Fibroblast of mammary gland (primary cell): ENCODE results near the gene TPSG1.

Experiments used
- DNase-seq: peaks from one replicate; pipeline ENCODE4 v3.0.0-alpha.2; 2010; ENCODE audit warnings: low read depth
- H3K4me3 ChIP-seq: 2 replicates; pipeline ENCODE4 v1.5.1; 2011; ENCODE audit warnings: low read depth, mild to moderate bottlenecking, low read length, moderate library complexity; ENCODE audit not compliant: control insufficient read depth
- CTCF ChIP-seq: conservative IDR thresholded peaks from 2 replicates; pipeline ENCODE4 v1.5.1; 2011; ENCODE audit warnings: low read depth, low read length, inconsistent platforms; ENCODE audit not compliant: control insufficient read depth, insufficient read depth

Gene TPSG1

GRCh38 chr16:1215574-1216295 lies 9.3 kb downstream of the TPSG1 start:
- no peak for TF ChIP-seq CTCF
- no peak overlapping the region for H3K4me3 ChIP-seq
- no peak for DNase-seq

DNA sequence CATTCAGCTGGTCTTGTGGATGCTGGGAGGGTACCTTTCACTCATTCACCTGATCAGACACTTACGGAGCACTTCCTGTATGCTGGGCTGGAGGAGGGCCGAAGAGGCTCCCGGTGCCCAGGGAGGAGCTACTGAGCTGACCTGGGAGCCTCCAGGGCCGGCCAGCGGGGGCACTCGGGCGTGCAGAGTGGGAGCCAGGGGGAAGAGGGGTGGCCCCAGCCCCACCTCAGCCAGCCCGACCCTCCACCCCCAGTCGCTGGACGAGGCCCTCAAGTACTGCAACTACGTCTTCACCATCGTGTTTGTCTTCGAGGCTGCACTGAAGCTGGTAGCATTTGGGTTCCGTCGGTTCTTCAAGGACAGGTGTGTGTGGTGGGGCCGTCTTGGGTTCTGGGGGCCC lies 10.3 kb downstream of the TPSG1 start:
- TF ChIP-seq CTCF: no peak

DNA sequence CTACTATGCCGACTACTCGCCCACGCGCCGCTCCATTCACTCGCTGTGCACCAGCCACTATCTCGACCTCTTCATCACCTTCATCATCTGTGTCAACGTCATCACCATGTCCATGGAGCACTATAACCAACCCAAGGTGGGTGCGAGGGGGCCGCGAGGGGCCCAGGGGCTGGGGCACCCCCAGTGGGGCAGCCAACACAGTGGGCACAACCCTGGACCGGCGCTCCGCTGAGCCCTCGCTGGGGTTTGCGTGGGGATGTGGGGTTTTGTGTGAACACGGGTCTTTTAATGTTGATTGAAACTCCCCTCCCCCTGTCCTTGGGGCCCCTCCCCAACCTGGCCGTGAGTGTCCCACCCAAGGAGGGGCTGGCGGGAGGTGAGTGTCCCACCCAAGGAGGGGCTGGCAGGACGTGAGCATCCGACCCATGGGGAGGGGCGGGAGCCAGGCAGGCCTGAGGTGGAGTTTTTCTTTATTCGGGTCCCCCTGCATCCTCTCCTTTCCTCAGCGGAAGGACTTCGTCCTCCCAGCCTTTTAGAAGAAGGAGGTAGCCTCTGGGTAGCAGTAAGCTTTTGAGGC lies 11.2 kb downstream of the TPSG1 start:
- TF ChIP-seq CTCF: no peak
- H3K4me3 ChIP-seq: no peak overlapping the region
- no peak for DNase-seq

More for the DNA sequence above, 10.3 kb downstream of the TPSG1 start:
- H3K4me3 ChIP-seq: no peak overlapping the region
- DNase-seq: no peak

DNA sequence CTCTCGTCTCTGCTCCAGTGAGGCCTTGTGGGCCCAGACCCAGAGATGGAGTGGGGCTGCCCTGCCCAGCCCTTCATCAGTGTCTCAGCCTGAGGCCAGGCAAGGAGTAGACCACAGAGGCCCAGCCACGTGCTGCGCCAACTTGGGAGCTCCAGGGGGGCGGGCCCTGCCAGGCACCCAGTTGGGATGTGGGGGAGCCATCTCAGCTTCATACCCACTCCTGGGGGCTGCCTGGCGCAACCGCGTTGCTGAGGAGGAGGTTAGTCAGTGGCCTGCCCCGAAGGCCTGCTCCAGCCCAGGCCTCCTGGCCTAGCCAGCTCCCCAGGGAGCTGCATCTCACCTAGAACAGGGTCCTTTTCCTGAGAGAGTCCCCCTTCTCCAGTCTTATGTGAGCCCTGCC lies 11.8 kb downstream of the TPSG1 start:
- no peak for TF ChIP-seq CTCF
- no peak overlapping the region for H3K4me3 ChIP-seq
- DNase-seq: no peak

GRCh38 chr16:1212616-1213194 lies 12.4 kb downstream of the TPSG1 start:
- DNase-seq: no peak
- no peak overlapping the region for H3K4me3 ChIP-seq
- no peak for TF ChIP-seq CTCF

GRCh38 chr16:1211451-1212268 lies 13.4 kb downstream of the TPSG1 start:
- no peak for DNase-seq
- no peak overlapping the region for H3K4me3 ChIP-seq

More at GRCh38 chr16:1211451-1212268, 13.4 kb downstream of the TPSG1 start:
- no peak for TF ChIP-seq CTCF
